Left lung (tissue), 10 donors: Measurements from ENCODE around the gene MFSD6. TPM values are rescaled to one million over a fixed set of nuclear protein-coding genes. Genes with fewer than 3 reads are reported as not detected.

ENCODE experiments used
- ATAC-seq: fragments of 200-7000 bp; cut with Tn5 transposase; one replicate; pipeline ENCODE4 v1.9.1; 2020; ENCODE audit warnings: moderate library complexity
- DNase-seq, 4 donors: peaks; one replicate each; pipeline ENCODE4 v3.0.0-alpha.2; 2013 to 2020
- H3K27ac ChIP-seq, 2 donors: fragments of 200-600 bp; sonication (generic) in 1 of 2; one replicate each; pipeline versions ENCODE4 v1.5.0 to v1.8.0; 2020 to 2021
- H3K27me3 ChIP-seq, 2 donors: fragments of 200-600 bp; sonication (generic) in 1 of 2; one replicate each; pipeline versions ENCODE4 v1.5.0 to v1.8.0; 2020 to 2021
- H3K36me3 ChIP-seq, 2 donors: fragments of 200-600 bp; sonication (generic) in 1 of 2; one replicate each; pipeline versions ENCODE4 v1.5.0 to v1.8.0; 2020 to 2021
- H3K4me1 ChIP-seq, 2 donors: fragments of 200-600 bp; one replicate each; pipeline ENCODE4 v1.8.0; 2021
- H3K4me3 ChIP-seq, 2 donors: fragments of 200-600 bp; sonication (generic) in 1 of 2; one replicate each; pipeline versions ENCODE4 v1.5.0 to v1.8.0; 2020 to 2021; ENCODE audit warnings: mild to moderate bottlenecking in 1 of 2
- H3K9me3 ChIP-seq, 2 donors: fragments of 200-600 bp; sonication (generic) in 1 of 2; one replicate each; pipeline versions ENCODE4 v1.5.0 to v1.8.0; 2020 to 2021
- CTCF ChIP-seq, 2 donors: fragments of 200-600 bp; sonication (generic) in 1 of 2; IDR thresholded peaks; one replicate each; pipeline versions ENCODE4 v1.5.0 to v1.8.0; 2021; ENCODE audit warnings: antibody characterized with exemption in 2 of 2
- intact Hi-C, 2 donors: fragments of 100-400 bp; cut with DNase I; formaldehyde crosslinking; loops; one replicate each; pipeline versions ENCODE4 v1.11.2 to v1.14.2; 2022
- polyA plus RNA-seq, 6 donors: library from polyadenylated mRNA; unstranded; fragments of 120-200 nt; gene quantifications; one replicate each; pipeline ENCODE4 v1.2.1, GENCODE V29; 2013; ENCODE audit not compliant: insufficient read length in 6 of 6
- total RNA-seq, 2 donors: library from RNA; stranded (reverse); fragmentation: NEBNext Ultra II Directional; extraction: Animal tissue kit (Norgen Biotek cat#: 25700); gene quantifications; one replicate each; pipeline ENCODE4 v1.2.1, GENCODE V29; 2021
- donor health status: DM: no; HTN: yes; CAD: no.
- donor health status: DM: no; HTN: no; CAD: no.

Gene MFSD6
- total and polyA plus RNA-seq, 8 donors: 21.5 to 46.6 (median 24.8) TPM

- ATAC-seq (no peak), DNase-seq (no peak)
- no peaks in the 10 kb centered on the region for H3K4me1 ChIP-seq
- H3K27ac ChIP-seq: no peak overlapping the region
- intact Hi-C loops: no loop called here
- peaks cover 0 to 17% of the 10 kb centered on the region in 2 donors for H3K36me3 ChIP-seq
- H3K9me3 ChIP-seq: no peaks in the 10 kb centered on the region
- TF ChIP-seq CTCF (IDR thresholded peaks at IDR 0.05): no peak
- H3K4me3 ChIP-seq: no peak overlapping the region
- no peaks in the 10 kb centered on the region for H3K27me3 ChIP-seq
Measured at GRCh38 chr2:190435031-190435670, 27.0 kb downstream of the MFSD6 start.

GRCh38 chr2:190436557-190436956 lies 28.4 kb downstream of the MFSD6 start:
- Histone ChIP-seq H3K27me3 (no peaks in the 10 kb centered on the region), H3K9me3 (no peaks in the 10 kb centered on the region), H3K27ac (no peak overlapping the region), H3K4me3 (no peak overlapping the region), H3K4me1 (no peaks in the 10 kb centered on the region), H3K36me3 (peaks cover 0 to 17% of the 10 kb centered on the region in 2 donors)
- intact Hi-C loops: no loop called here
- DNase-seq: no peak
- ATAC-seq: no peak
- TF ChIP-seq CTCF (IDR thresholded peaks at IDR 0.05): no peak

GRCh38 chr2:190440113-190440512 lies 32.0 kb downstream of the MFSD6 start:
- intact Hi-C loops: no loop called here
- H3K27me3 ChIP-seq: no peaks in the 10 kb centered on the region
- TF ChIP-seq CTCF (IDR thresholded peaks at IDR 0.05): no peak
- H3K4me1 ChIP-seq: peaks cover 0 to 6% of the 10 kb centered on the region in 2 donors
- peaks cover 0 to 17% of the 10 kb centered on the region in 2 donors for H3K36me3 ChIP-seq
- no peak for ATAC-seq
- no peak for DNase-seq
- no peaks in the 10 kb centered on the region for H3K9me3 ChIP-seq
- H3K27ac ChIP-seq: no peak overlapping the region
- no peak overlapping the region for H3K4me3 ChIP-seq

GRCh38 chr2:190441564-190441963 lies 33.4 kb downstream of the MFSD6 start:
- H3K27me3 ChIP-seq: no peaks in the 10 kb centered on the region
- H3K4me3 ChIP-seq: no peak overlapping the region
- intact Hi-C loops: no loop called here
- no peak overlapping the region for H3K27ac ChIP-seq
- peaks cover 0 to 11% of the 10 kb centered on the region in 2 donors for H3K36me3 ChIP-seq
- no peak for ATAC-seq
- TF ChIP-seq CTCF (IDR thresholded peaks at IDR 0.05): no peak
- H3K9me3 ChIP-seq: no peaks in the 10 kb centered on the region
- DNase-seq: no peak
- peaks cover 0 to 6% of the 10 kb centered on the region in 2 donors for H3K4me1 ChIP-seq

- no peak overlapping the region for H3K4me3 ChIP-seq
- intact Hi-C loops: no loop called here
- no peak overlapping the region for H3K27ac ChIP-seq
- H3K9me3 ChIP-seq: no peaks in the 10 kb centered on the region
- H3K4me1 ChIP-seq: peaks cover 0 to 6% of the 10 kb centered on the region in 2 donors
- H3K36me3 ChIP-seq: no peaks in the 10 kb centered on the region
- no peak for DNase-seq
- no peak for TF ChIP-seq CTCF (IDR thresholded peaks at IDR 0.05)
- no peaks in the 10 kb centered on the region for H3K27me3 ChIP-seq
- ATAC-seq: no peak
Measured at GRCh38 chr2:190443055-190443454, 34.9 kb downstream of the MFSD6 start.
